ENCODE measurements around the gene RUNDC1.

DNA sequence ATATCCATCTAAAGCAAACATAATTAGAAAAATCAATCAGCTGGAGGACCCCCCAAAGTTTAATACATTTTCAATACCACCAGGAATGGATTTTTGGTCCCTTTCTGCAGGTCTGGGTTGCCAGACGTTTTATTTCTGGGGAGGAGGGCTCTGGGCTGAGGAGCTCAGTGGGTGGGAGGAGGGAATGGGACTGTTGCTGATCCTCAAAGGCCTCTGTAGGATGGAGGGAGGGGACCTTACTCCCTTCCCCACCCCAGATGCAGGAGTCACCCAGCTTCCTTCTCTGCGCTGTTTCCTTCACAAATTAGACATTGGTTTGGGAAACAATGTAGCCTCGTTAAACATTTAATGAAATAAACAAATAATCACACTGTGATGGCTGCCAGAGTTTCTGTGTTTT lies 51.3 kb downstream of the RUNDC1 start:
- no peak for TF ChIP-seq KLF10 (tag by site-specific recombination; IDR thresholded peaks at IDR 0.05)
- TF ChIP-seq ZNF747 (tag by site-specific recombination; IDR thresholded peaks at IDR 0.05) = no peak
- TF ChIP-seq, protein P1, sequence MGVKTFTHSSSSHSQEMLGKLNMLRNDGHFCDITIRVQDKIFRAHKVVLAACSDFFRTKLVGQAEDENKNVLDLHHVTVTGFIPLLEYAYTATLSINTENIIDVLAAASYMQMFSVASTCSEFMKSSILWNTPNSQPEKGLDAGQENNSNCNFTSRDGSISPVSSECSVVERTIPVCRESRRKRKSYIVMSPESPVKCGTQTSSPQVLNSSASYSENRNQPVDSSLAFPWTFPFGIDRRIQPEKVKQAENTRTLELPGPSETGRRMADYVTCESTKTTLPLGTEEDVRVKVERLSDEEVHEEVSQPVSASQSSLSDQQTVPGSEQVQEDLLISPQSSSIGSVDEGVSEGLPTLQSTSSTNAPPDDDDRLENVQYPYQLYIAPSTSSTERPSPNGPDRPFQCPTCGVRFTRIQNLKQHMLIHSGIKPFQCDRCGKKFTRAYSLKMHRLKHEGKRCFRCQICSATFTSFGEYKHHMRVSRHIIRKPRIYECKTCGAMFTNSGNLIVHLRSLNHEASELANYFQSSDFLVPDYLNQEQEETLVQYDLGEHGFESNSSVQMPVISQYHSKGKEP (tag by site-specific recombination; IDR thresholded peaks at IDR 0.05) = no peak
- no peak for TF ChIP-seq ZNF239 (tag by site-specific recombination; IDR thresholded peaks at IDR 0.05)
- TF ChIP-seq, protein P2, sequence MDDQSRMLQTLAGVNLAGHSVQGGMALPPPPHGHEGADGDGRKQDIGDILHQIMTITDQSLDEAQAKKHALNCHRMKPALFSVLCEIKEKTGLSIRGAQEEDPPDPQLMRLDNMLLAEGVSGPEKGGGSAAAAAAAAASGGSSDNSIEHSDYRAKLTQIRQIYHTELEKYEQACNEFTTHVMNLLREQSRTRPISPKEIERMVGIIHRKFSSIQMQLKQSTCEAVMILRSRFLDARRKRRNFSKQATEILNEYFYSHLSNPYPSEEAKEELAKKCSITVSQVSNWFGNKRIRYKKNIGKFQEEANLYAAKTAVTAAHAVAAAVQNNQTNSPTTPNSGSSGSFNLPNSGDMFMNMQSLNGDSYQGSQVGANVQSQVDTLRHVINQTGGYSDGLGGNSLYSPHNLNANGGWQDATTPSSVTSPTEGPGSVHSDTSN (CRISPR knock-in tag; IDR thresholded peaks at IDR 0.05) = no peak
- TF ChIP-seq PRDM1 (tag by site-specific recombination; IDR thresholded peaks at IDR 0.05) = no peak

Data from HEK293 (cell line).